ENCODE results near the gene RPAP3. TPM values are rescaled to one million over a fixed set of nuclear protein-coding genes. Genes with fewer than 3 reads are reported as not detected.

Gene RPAP3
- total and polyA plus RNA-seq, 9 of the 15 experiments (the other 6 are each of a cell fraction or from before 2014, with no cell fraction given), result 40.0 to 92.1 (median 54.1) TPM

DNA sequence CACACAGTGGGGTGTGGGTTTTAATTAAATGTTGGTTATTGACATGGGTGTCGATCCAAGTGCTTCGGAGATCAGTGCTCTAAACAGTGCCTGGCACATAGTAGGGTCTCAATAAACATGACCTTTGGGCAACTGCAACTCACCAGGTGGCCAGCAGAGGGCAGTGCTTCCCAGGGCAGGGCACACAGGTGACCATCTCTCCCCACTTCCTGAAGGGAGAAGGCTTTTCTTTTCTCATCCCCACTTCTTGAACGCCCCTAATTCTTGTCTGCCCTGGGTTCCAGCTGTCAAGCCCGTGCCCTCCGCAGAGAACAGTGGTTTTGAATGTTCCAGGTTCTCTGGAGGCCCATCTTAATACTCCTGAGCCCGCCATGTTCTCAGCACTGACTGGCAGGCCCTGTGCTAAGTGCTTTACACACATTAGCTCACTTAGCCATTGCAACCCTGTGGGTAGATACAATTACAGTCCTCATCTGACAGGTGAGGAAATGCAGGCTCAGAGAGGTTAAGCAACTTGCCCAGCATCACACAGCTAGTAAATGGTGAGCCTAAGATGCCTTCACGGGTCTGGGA is 36.5 kb upstream of the RPAP3 start (continued):
- no peak for TF ChIP-seq HNRNPLL (IDR thresholded peaks at IDR 0.05; ENCODE audit: low read depth, low read length, poor library complexity, severe bottlenecking)
- no peak for TF ChIP-seq U2AF2 (optimal IDR thresholded peaks at IDR 0.05; ENCODE audit: low read depth, low read length)
- no peak for TF ChIP-seq NCOR1 (IDR thresholded peaks at IDR 0.05)
- no peak for TF ChIP-seq NBN (IDR thresholded peaks at IDR 0.05; ENCODE audit: low read depth)
- TF ChIP-seq, protein P1, sequence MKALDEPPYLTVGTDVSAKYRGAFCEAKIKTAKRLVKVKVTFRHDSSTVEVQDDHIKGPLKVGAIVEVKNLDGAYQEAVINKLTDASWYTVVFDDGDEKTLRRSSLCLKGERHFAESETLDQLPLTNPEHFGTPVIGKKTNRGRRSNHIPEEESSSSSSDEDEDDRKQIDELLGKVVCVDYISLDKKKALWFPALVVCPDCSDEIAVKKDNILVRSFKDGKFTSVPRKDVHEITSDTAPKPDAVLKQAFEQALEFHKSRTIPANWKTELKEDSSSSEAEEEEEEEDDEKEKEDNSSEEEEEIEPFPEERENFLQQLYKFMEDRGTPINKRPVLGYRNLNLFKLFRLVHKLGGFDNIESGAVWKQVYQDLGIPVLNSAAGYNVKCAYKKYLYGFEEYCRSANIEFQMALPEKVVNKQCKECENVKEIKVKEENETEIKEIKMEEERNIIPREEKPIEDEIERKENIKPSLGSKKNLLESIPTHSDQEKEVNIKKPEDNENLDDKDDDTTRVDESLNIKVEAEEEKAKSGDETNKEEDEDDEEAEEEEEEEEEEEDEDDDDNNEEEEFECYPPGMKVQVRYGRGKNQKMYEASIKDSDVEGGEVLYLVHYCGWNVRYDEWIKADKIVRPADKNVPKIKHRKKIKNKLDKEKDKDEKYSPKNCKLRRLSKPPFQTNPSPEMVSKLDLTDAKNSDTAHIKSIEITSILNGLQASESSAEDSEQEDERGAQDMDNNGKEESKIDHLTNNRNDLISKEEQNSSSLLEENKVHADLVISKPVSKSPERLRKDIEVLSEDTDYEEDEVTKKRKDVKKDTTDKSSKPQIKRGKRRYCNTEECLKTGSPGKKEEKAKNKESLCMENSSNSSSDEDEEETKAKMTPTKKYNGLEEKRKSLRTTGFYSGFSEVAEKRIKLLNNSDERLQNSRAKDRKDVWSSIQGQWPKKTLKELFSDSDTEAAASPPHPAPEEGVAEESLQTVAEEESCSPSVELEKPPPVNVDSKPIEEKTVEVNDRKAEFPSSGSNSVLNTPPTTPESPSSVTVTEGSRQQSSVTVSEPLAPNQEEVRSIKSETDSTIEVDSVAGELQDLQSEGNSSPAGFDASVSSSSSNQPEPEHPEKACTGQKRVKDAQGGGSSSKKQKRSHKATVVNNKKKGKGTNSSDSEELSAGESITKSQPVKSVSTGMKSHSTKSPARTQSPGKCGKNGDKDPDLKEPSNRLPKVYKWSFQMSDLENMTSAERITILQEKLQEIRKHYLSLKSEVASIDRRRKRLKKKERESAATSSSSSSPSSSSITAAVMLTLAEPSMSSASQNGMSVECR (CRISPR knock-in tag; IDR thresholded peaks at IDR 0.05), result no peak
- TF ChIP-seq, protein P2, sequence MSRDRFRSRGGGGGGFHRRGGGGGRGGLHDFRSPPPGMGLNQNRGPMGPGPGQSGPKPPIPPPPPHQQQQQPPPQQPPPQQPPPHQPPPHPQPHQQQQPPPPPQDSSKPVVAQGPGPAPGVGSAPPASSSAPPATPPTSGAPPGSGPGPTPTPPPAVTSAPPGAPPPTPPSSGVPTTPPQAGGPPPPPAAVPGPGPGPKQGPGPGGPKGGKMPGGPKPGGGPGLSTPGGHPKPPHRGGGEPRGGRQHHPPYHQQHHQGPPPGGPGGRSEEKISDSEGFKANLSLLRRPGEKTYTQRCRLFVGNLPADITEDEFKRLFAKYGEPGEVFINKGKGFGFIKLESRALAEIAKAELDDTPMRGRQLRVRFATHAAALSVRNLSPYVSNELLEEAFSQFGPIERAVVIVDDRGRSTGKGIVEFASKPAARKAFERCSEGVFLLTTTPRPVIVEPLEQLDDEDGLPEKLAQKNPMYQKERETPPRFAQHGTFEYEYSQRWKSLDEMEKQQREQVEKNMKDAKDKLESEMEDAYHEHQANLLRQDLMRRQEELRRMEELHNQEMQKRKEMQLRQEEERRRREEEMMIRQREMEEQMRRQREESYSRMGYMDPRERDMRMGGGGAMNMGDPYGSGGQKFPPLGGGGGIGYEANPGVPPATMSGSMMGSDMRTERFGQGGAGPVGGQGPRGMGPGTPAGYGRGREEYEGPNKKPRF (IDR thresholded peaks at IDR 0.05; ENCODE audit: low read depth, low read length), result no peak
- no peak for TF ChIP-seq ZBTB40 (IDR thresholded peaks at IDR 0.05)
- no peak for TF ChIP-seq ZBTB40 (CRISPR knock-in tag; IDR thresholded peaks at IDR 0.05)
- TF ChIP-seq POU5F1 (IDR thresholded peaks at IDR 0.05; ENCODE audit: borderline replicate concordance, low read depth, low read length, partially characterized antibody), result no peak
- TF ChIP-seq ELF1 (tag; IDR thresholded peaks at IDR 0.05), result peak; percentile 62; the same call in 1 of the 2 replicates
- no peak for TF ChIP-seq ZNF384 (IDR thresholded peaks at IDR 0.05; ENCODE audit: low read depth, low read length)

Data from K562 (cell line).